ENCODE measurements around the gene TTC29. TPM values are rescaled to one million over a fixed set of nuclear protein-coding genes. Genes with fewer than 3 reads are reported as not detected.
A peak's percentile ranks its signal among the peaks of the same experiment; 100 is the strongest.

The TTC29 gene
- 0.25 TPM in 1 of 2 replicates, not detected in the other for total RNA-seq (2012; rRNA removed)

- peaks cover 8% of the 10 kb centered on the region for H3K4me1 ChIP-seq (ENCODE audit: control insufficient read depth, insufficient read depth, low read length)
- H3K9ac ChIP-seq (ENCODE audit: low read depth, low read length) = peak within 1 kb of the TSS; percentile 50
Observed at GRCh38 chr4:146945556-146946374, at the start of gene TTC29. TSS of gene TTC29 (minus strand) at chr4:146945864. CDS start at chr4:146939895, 5,969 bp downstream.

GRCh38 chr4:146981651-146982050, 36.0 kb upstream of the TTC29 start:
- peaks cover 2% of the 10 kb centered on the region for H3K4me1 ChIP-seq (ENCODE audit: control insufficient read depth, insufficient read depth, low read length)
- peak overlapping the region; percentile 0 for H3K4me2 ChIP-seq (ENCODE audit: low read length)
- no peaks in the 10 kb centered on the region for H3K36me3 ChIP-seq (ENCODE audit: insufficient read depth, low read length)
- H3K9me3 ChIP-seq (replicated peaks; ENCODE audit: low read length) = no peaks in the 10 kb centered on the region
- H3K4me3 ChIP-seq (ENCODE audit: low read length) = no peak overlapping the region
- H3K27me3 ChIP-seq (ENCODE audit: control insufficient read depth, insufficient read depth, low read length) = no peaks in the 10 kb centered on the region
- no peak overlapping the region for H3K9ac ChIP-seq (ENCODE audit: low read depth, low read length)

More at GRCh38 chr4:146945556-146946374, at the start of gene TTC29:
- Histone ChIP-seq H3K9me3 (replicated peaks; ENCODE audit: low read length) (no peaks in the 10 kb centered on the region), H3K4me2 (ENCODE audit: low read length) (peak within 1 kb of the TSS; percentile 94), H3K36me3 (ENCODE audit: insufficient read depth, low read length) (no peaks in the 10 kb centered on the region), H3K27me3 (ENCODE audit: control insufficient read depth, insufficient read depth, low read length) (peaks cover 32% of the 10 kb centered on the region), H3K4me3 (ENCODE audit: low read length) (peak within 1 kb of the TSS; percentile 75)

- Histone ChIP-seq H3K4me1 (ENCODE audit: control insufficient read depth, insufficient read depth, low read length) (peaks cover 2% of the 10 kb centered on the region), H3K4me2 (ENCODE audit: low read length) (no peak overlapping the region), H3K9me3 (replicated peaks; ENCODE audit: low read length) (no peaks in the 10 kb centered on the region), H3K9ac (ENCODE audit: low read depth, low read length) (no peak overlapping the region), H3K36me3 (ENCODE audit: insufficient read depth, low read length) (no peaks in the 10 kb centered on the region), H3K27me3 (ENCODE audit: control insufficient read depth, insufficient read depth, low read length) (no peaks in the 10 kb centered on the region), H3K4me3 (ENCODE audit: low read length) (no peak overlapping the region)
Observed at GRCh38 chr4:146978641-146979040, 33.0 kb upstream of the TTC29 start.

GRCh38 chr4:146976145-146976544, 30.5 kb upstream of the TTC29 start:
- Histone ChIP-seq H3K9me3 (replicated peaks; ENCODE audit: low read length) (no peaks in the 10 kb centered on the region), H3K9ac (ENCODE audit: low read depth, low read length) (no peak overlapping the region), H3K4me1 (ENCODE audit: control insufficient read depth, insufficient read depth, low read length) (no peaks in the 10 kb centered on the region), H3K27me3 (ENCODE audit: control insufficient read depth, insufficient read depth, low read length) (no peaks in the 10 kb centered on the region), H3K4me3 (ENCODE audit: low read length) (no peak overlapping the region), H3K36me3 (ENCODE audit: insufficient read depth, low read length) (no peaks in the 10 kb centered on the region), H3K4me2 (ENCODE audit: low read length) (no peak overlapping the region)

GRCh38 chr4:146975527-146975926, 29.9 kb upstream of the TTC29 start:
- no peak overlapping the region for H3K4me2 ChIP-seq (ENCODE audit: low read length)
- H3K9me3 ChIP-seq (replicated peaks; ENCODE audit: low read length) = no peaks in the 10 kb centered on the region
- no peaks in the 10 kb centered on the region for H3K27me3 ChIP-seq (ENCODE audit: control insufficient read depth, insufficient read depth, low read length)
- H3K36me3 ChIP-seq (ENCODE audit: insufficient read depth, low read length) = no peaks in the 10 kb centered on the region
- no peak overlapping the region for H3K9ac ChIP-seq (ENCODE audit: low read depth, low read length)
- H3K4me3 ChIP-seq (ENCODE audit: low read length) = no peak overlapping the region
- no peaks in the 10 kb centered on the region for H3K4me1 ChIP-seq (ENCODE audit: control insufficient read depth, insufficient read depth, low read length)

GRCh38 chr4:146975036-146975435, 29.4 kb upstream of the TTC29 start:
- no peak overlapping the region for H3K9ac ChIP-seq (ENCODE audit: low read depth, low read length)
- no peaks in the 10 kb centered on the region for H3K27me3 ChIP-seq (ENCODE audit: control insufficient read depth, insufficient read depth, low read length)
- no peaks in the 10 kb centered on the region for H3K36me3 ChIP-seq (ENCODE audit: insufficient read depth, low read length)
- H3K4me2 ChIP-seq (ENCODE audit: low read length) = no peak overlapping the region
- H3K4me3 ChIP-seq (ENCODE audit: low read length) = no peak overlapping the region
- no peaks in the 10 kb centered on the region for H3K4me1 ChIP-seq (ENCODE audit: control insufficient read depth, insufficient read depth, low read length)
- H3K9me3 ChIP-seq (replicated peaks; ENCODE audit: low read length) = no peaks in the 10 kb centered on the region

GRCh38 chr4:146972036-146972435, 26.4 kb upstream of the TTC29 start:
- no peak overlapping the region for H3K4me3 ChIP-seq (ENCODE audit: low read length)
- no peaks in the 10 kb centered on the region for H3K27me3 ChIP-seq (ENCODE audit: control insufficient read depth, insufficient read depth, low read length)
- H3K4me2 ChIP-seq (ENCODE audit: low read length) = no peak overlapping the region
- no peaks in the 10 kb centered on the region for H3K9me3 ChIP-seq (replicated peaks; ENCODE audit: low read length)
- H3K36me3 ChIP-seq (ENCODE audit: insufficient read depth, low read length) = no peaks in the 10 kb centered on the region
- no peak overlapping the region for H3K9ac ChIP-seq (ENCODE audit: low read depth, low read length)
- H3K4me1 ChIP-seq (ENCODE audit: control insufficient read depth, insufficient read depth, low read length) = no peaks in the 10 kb centered on the region

- H3K4me3 ChIP-seq (ENCODE audit: low read length) = no peak overlapping the region
- no peaks in the 10 kb centered on the region for H3K9me3 ChIP-seq (replicated peaks; ENCODE audit: low read length)
- H3K36me3 ChIP-seq (ENCODE audit: insufficient read depth, low read length) = no peaks in the 10 kb centered on the region
- no peaks in the 10 kb centered on the region for H3K4me1 ChIP-seq (ENCODE audit: control insufficient read depth, insufficient read depth, low read length)
- H3K9ac ChIP-seq (ENCODE audit: low read depth, low read length) = no peak overlapping the region
- no peak overlapping the region for H3K4me2 ChIP-seq (ENCODE audit: low read length)
- no peaks in the 10 kb centered on the region for H3K27me3 ChIP-seq (ENCODE audit: control insufficient read depth, insufficient read depth, low read length)
Observed at GRCh38 chr4:146969126-146969525, 23.5 kb upstream of the TTC29 start.

- Histone ChIP-seq H3K4me2 (ENCODE audit: low read length) (no peak overlapping the region), H3K27me3 (ENCODE audit: control insufficient read depth, insufficient read depth, low read length) (no peaks in the 10 kb centered on the region), H3K9me3 (replicated peaks; ENCODE audit: low read length) (no peaks in the 10 kb centered on the region), H3K4me1 (ENCODE audit: control insufficient read depth, insufficient read depth, low read length) (peaks cover 19% of the 10 kb centered on the region), H3K36me3 (ENCODE audit: insufficient read depth, low read length) (no peaks in the 10 kb centered on the region), H3K4me3 (ENCODE audit: low read length) (no peak overlapping the region), H3K9ac (ENCODE audit: low read depth, low read length) (no peak overlapping the region)
Observed at GRCh38 chr4:146960634-146961033, 15.0 kb upstream of the TTC29 start.

GRCh38 chr4:146959692-146960091, 14.0 kb upstream of the TTC29 start:
- peaks cover 19% of the 10 kb centered on the region for H3K4me1 ChIP-seq (ENCODE audit: control insufficient read depth, insufficient read depth, low read length)
- H3K9ac ChIP-seq (ENCODE audit: low read depth, low read length) = no peak overlapping the region
- no peaks in the 10 kb centered on the region for H3K36me3 ChIP-seq (ENCODE audit: insufficient read depth, low read length)
- H3K4me3 ChIP-seq (ENCODE audit: low read length) = no peak overlapping the region
- H3K9me3 ChIP-seq (replicated peaks; ENCODE audit: low read length) = no peaks in the 10 kb centered on the region
- no peak overlapping the region for H3K4me2 ChIP-seq (ENCODE audit: low read length)
- no peaks in the 10 kb centered on the region for H3K27me3 ChIP-seq (ENCODE audit: control insufficient read depth, insufficient read depth, low read length)

GRCh38 chr4:146957237-146957636, 11.6 kb upstream of the TTC29 start:
- H3K27me3 ChIP-seq (ENCODE audit: control insufficient read depth, insufficient read depth, low read length) = no peaks in the 10 kb centered on the region

GRCh38 chr4:146952896-146953295, 7.2 kb upstream of the TTC29 start:
- Histone ChIP-seq H3K9ac (ENCODE audit: low read depth, low read length) (no peak overlapping the region), H3K36me3 (ENCODE audit: insufficient read depth, low read length) (no peaks in the 10 kb centered on the region), H3K27me3 (ENCODE audit: control insufficient read depth, insufficient read depth, low read length) (peaks cover 5% of the 10 kb centered on the region), H3K4me1 (ENCODE audit: control insufficient read depth, insufficient read depth, low read length) (peaks cover 9% of the 10 kb centered on the region), H3K4me3 (ENCODE audit: low read length) (no peak overlapping the region), H3K9me3 (replicated peaks; ENCODE audit: low read length) (no peaks in the 10 kb centered on the region), H3K4me2 (ENCODE audit: low read length) (no peak overlapping the region)

More at GRCh38 chr4:146957237-146957636, 11.6 kb upstream of the TTC29 start:
- Histone ChIP-seq H3K4me1 (ENCODE audit: control insufficient read depth, insufficient read depth, low read length) (peaks cover 19% of the 10 kb centered on the region), H3K36me3 (ENCODE audit: insufficient read depth, low read length) (no peaks in the 10 kb centered on the region), H3K4me2 (ENCODE audit: low read length) (no peak overlapping the region), H3K4me3 (ENCODE audit: low read length) (no peak overlapping the region), H3K9ac (ENCODE audit: low read depth, low read length) (no peak overlapping the region), H3K9me3 (replicated peaks; ENCODE audit: low read length) (no peaks in the 10 kb centered on the region)
